HG02678 (cell line): Measurements from ENCODE around the gene FXYD2.

Experiments used
- ATAC-seq: cut with Tn5 transposase; IDR thresholded peaks from one replicate; pipeline ENCODE4 v1.9.1; 2021; ENCODE audit warnings: mild to moderate bottlenecking, moderate library complexity; ENCODE audit not compliant: unreplicated experiment

The FXYD2 gene

DNA sequence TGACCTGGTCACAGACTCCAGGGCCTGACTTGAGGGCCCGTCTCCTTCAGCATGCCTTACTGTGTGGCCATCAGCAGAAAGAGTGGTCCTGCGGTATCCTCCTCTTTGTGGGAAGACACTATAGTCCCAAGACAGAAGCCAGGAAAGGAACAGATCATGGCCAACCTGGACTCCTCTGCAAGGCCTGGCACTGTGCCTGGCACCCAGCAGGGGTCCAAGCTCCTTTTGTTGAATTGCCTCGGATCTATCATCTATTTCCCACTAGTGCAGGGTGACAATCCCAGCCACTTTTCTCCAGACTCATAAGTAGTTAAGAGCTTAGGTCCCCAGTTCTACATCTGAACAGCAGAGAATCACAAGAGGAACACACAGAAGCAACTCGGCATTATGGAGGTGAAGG lies 54.5 kb downstream of the FXYD2 start:
- ATAC-seq: no peak
